Spinal cord (tissue), 10 donors: Measurements from ENCODE around the gene KCNK2. TPM values are rescaled to one million over a fixed set of nuclear protein-coding genes. Genes with fewer than 3 reads are reported as not detected.
A peak's percentile ranks its signal among the peaks of the same experiment; 100 is the strongest.

ENCODE experiments used
- DNase-seq, 6 donors: peaks; one replicate each; pipeline versions ENCODE4 v3.0.0 to v3.0.0-alpha.2; 2013 to 2015; ENCODE audit warnings: low spot score in 6 of 6, low read depth in 4 of 6
- H3K27ac ChIP-seq: one replicate; pipeline ENCODE4 v1.5.1; 2013; ENCODE audit warnings: low read depth, low read length, control low read depth
- H3K27me3 ChIP-seq: one replicate; pipeline ENCODE4 v1.6.1; 2013; ENCODE audit warnings: low read length; ENCODE audit not compliant: control insufficient read depth, insufficient read depth
- H3K36me3 ChIP-seq: one replicate; pipeline ENCODE4 v1.6.1; 2013; ENCODE audit warnings: low read length; ENCODE audit not compliant: control insufficient read depth, insufficient read depth
- H3K4me1 ChIP-seq: one replicate; pipeline ENCODE4 v1.6.1; 2013; ENCODE audit warnings: low read length; ENCODE audit not compliant: control insufficient read depth, insufficient read depth
- H3K4me3 ChIP-seq: one replicate; pipeline ENCODE4 v1.5.1; 2013; ENCODE audit warnings: low read depth, low read length, control low read depth
- H3K9me3 ChIP-seq: one replicate; pipeline ENCODE4 v1.6.1; 2013; ENCODE audit warnings: low read length; ENCODE audit not compliant: control insufficient read depth, insufficient read depth
- WGBS: methylation state at CpG from one replicate; pipeline ENCODE4 v1.1.5; 2013; ENCODE audit warnings: missing lambda C conversion rate; ENCODE audit not compliant: insufficient coverage; 5-methylcytosine and 5-hydroxymethylcytosine counted together
- polyA plus RNA-seq, 2 donors: library from polyadenylated mRNA; unstranded; fragments of 120-200 nt; gene quantifications; one replicate each; pipeline ENCODE4 v1.2.1, GENCODE V29; 2013; ENCODE audit not compliant: insufficient read length in 2 of 2
- total RNA-seq, 2 donors: library from RNA; depleted of rRNA in 1 of 2; stranded (reverse); fragments of 120-200 nt in 1 of 2; fragments of >200 nt in 1 of 2; gene quantifications; one replicate each; pipeline versions ENCODE4 v1.2.3 to v1.2.4, GENCODE V29; 2013 to 2014
- donor health status: healthy.

The KCNK2 gene
- total and polyA plus RNA-seq, 4 donors: 27.1 to 184 (median 51.8) TPM

DNA sequence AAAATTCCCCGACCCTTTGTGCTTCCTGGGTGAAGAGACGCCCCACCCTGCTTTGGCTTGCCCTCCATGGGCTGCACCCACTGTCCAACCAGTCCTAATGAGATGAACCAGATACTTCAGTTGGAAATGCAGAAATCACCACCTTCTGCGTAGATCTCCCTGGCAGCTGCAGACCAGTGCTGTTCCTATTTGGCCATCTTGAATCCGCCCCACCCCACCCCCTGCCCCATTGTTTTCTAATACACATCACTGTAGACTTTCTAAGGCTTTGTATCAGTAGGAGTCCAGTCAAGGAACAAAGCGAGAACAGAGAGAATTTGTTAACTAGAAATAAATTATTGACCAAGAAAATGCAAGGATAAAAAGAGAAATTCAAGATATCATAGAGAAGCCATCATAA lies 178.2 kb downstream of the KCNK2 start:
- Histone ChIP-seq H3K4me3 (no peak overlapping the region), H3K27ac (no peak overlapping the region), H3K4me1 (no peaks in the 10 kb centered on the region), H3K36me3 (no peaks in the 10 kb centered on the region), H3K9me3 (no peaks in the 10 kb centered on the region), H3K27me3 (no peaks in the 10 kb centered on the region)
- DNase-seq: no peak
- WGBS: 92% methylated on average over 2 of the region's 5 CpGs

DNA sequence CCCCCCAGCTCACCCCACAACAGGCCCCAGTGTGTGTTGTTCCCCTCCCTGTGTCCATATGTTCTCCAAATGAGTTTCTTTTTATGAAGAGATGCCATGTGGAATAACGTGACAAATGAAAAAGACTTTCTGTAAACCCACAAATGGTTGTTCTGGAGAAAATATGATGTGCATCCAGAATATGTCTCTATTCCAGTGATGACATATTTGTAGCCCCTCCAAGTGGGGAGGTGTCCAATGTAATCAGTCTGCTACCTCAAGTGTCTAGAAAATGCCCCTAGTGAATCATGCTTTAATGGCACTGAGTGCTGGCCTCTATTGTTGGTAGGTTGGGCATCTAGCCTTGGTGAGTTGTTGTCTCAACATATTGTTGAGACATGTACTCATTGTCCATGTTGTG lies 179.6 kb downstream of the KCNK2 start:
- Histone ChIP-seq H3K9me3 (no peaks in the 10 kb centered on the region), H3K4me1 (no peaks in the 10 kb centered on the region), H3K27ac (no peak overlapping the region), H3K36me3 (no peaks in the 10 kb centered on the region), H3K4me3 (no peak overlapping the region), H3K27me3 (no peaks in the 10 kb centered on the region)
- WGBS: no CpG with 5 or more reads among the region's 1 CpG
- no peak for DNase-seq

DNA sequence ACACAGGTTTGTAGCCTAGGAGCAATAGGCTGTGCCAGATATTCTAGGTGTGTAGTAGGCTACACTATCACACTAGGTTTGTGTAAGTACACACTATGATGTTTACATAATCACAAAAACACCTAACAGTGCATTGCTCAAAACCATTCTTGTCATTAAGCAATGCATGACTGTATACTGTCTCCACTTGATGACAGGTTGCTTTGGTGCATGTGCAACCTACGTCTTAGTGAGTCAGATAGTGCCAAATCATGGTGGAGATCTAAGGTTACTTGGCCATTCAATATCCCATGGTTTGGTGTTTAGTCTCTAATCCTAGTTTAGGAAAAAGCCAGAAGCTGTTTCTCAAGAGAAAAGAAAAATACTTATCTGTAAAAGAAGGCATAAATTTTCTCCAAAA lies 181.1 kb downstream of the KCNK2 start:
- Histone ChIP-seq H3K4me1 (no peaks in the 10 kb centered on the region), H3K36me3 (no peaks in the 10 kb centered on the region), H3K27ac (no peak overlapping the region), H3K4me3 (no peak overlapping the region), H3K9me3 (no peaks in the 10 kb centered on the region), H3K27me3 (no peaks in the 10 kb centered on the region)
- no peak for DNase-seq
- WGBS: 57% methylated on average over 1 of the region's 1 CpG

DNA sequence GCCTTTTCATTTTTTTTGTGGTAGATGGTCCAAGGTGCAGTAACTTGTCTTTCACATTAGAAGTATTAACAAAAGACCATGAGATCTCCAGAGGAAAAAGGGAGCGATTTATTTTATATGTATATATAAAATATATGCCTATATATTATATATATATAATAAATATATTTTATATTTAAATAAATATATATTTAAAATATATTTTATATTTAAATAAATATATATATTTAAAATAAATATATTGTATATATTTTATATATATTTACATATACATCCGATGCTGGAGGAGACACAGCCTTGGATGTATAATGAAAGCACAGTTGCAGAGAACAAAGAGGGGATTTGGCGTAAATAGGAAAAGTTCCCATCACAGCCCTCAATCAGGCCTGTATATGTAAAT lies 182.1 kb downstream of the KCNK2 start:
- H3K27ac ChIP-seq: no peak overlapping the region
- DNase-seq: no peak
- no peak overlapping the region for H3K4me3 ChIP-seq
- no peaks in the 10 kb centered on the region for H3K36me3 ChIP-seq
- H3K9me3 ChIP-seq: no peaks in the 10 kb centered on the region
- no peaks in the 10 kb centered on the region for H3K4me1 ChIP-seq
- no peaks in the 10 kb centered on the region for H3K27me3 ChIP-seq
- WGBS: no CpG with 5 or more reads among the region's 3 CpGs

DNA sequence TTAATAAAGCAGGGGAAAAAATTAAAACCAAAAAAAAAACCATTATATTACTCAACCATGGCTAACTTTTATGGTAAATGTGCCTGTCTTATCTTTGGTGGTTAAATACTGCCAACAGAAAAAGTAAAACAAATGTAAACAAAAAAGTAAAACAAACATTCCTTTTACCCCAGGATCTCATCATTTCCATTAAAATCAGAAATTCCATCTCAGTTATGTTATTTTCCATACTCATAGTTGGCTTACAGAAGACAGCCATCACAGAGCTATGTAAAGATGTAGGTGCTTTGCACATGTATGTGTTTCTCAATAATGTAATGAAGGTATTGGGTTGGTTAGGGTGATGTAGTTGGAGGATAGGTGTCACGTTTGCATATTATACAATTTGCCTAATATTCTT lies 185.0 kb downstream of the KCNK2 start:
- Histone ChIP-seq H3K9me3 (no peaks in the 10 kb centered on the region), H3K27me3 (no peaks in the 10 kb centered on the region), H3K4me1 (no peaks in the 10 kb centered on the region), H3K36me3 (no peaks in the 10 kb centered on the region), H3K4me3 (no peak overlapping the region), H3K27ac (no peak overlapping the region)
- no CpG with 5 or more reads among the region's 1 CpG for WGBS
- DNase-seq: no peak

DNA sequence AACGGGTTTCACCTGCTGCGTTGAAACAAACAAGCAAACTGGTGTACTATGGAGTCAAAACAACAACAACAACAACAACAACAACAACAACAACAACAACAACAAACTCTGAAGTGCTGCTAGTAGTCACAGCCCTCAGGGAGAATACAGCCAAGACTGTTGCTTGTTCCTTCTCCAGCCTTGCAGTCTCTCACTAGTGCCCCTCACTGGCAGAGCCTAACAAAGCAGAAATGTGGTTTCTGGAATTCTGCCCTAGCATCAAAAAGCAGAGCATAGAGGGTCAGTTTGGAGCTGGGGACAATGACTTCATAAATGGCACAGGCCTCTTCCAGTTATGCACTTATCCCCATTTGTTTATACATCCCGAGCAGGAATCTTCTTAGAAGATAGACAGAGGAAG lies 187.4 kb downstream of the KCNK2 start:
- no peak for DNase-seq
- H3K36me3 ChIP-seq: no peaks in the 10 kb centered on the region
- WGBS: 64% methylated on average over 2 of the region's 3 CpGs
- no peaks in the 10 kb centered on the region for H3K4me1 ChIP-seq
- no peaks in the 10 kb centered on the region for H3K27me3 ChIP-seq
- H3K27ac ChIP-seq: no peak overlapping the region
- no peak overlapping the region for H3K4me3 ChIP-seq
- no peaks in the 10 kb centered on the region for H3K9me3 ChIP-seq

DNA sequence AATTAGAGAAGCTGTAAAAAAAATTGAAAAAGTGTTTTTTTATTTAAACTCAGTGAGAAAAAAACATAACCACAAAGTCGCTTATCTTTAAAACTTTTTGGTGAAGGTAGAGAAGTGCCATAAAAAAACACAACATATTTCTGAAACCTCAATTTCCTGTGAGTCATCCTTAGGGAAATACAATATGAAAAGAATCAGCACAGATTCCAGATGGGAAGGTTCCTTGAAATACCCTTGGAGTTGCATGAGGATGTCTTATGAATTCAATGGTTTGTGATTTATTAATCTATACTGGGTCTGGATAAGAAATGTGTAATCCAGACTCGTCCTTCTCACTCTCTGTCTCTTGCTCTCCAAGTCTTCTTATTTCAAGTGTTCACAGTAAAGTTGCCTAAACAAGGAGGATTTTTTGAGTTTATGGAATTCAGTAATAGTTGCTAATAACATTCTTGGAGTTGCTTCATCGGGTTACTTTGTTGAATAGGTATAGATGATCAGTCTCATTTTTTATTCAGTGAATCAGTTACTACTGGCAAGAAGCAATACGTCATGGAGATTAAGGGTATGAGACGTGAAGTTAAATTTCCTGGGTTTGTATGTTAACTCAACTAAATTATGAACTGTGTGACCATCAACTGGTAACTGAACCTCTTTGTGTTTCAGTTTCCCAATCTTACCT lies 191.4 kb downstream of the KCNK2 start:
- no CpG with 5 or more reads among the region's 5 CpGs for WGBS
- Histone ChIP-seq H3K27me3 (no peaks in the 10 kb centered on the region), H3K27ac (no peak overlapping the region), H3K36me3 (no peaks in the 10 kb centered on the region), H3K4me3 (no peak overlapping the region), H3K4me1 (no peaks in the 10 kb centered on the region), H3K9me3 (no peaks in the 10 kb centered on the region)
- DNase-seq: no peak

DNA sequence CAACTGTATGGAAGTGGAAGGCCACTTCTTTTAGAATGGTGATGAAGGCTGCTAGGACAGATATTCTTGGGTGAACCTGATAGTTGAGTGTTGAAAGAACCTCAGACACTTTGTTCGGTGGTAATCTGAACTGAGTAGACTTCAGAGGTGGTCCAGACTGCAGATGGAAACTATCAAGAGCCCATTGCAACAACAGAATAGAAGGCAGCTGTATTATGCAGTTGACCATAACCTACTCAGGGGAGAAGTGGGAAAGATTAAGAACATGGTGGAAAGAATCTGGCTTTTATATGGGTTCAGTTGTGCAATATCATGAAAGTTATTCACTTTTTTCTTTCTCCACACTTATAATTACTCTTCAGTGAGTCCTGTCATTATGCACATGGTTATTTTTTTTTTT lies 194.0 kb downstream of the KCNK2 start:
- DNase-seq: no peak
- H3K27ac ChIP-seq: no peak overlapping the region
- H3K36me3 ChIP-seq: no peaks in the 10 kb centered on the region
- H3K9me3 ChIP-seq: no peaks in the 10 kb centered on the region
- no peaks in the 10 kb centered on the region for H3K4me1 ChIP-seq
- H3K27me3 ChIP-seq: no peaks in the 10 kb centered on the region
- WGBS: 100% methylated on average over 1 of the region's 1 CpG
- no peak overlapping the region for H3K4me3 ChIP-seq

DNA sequence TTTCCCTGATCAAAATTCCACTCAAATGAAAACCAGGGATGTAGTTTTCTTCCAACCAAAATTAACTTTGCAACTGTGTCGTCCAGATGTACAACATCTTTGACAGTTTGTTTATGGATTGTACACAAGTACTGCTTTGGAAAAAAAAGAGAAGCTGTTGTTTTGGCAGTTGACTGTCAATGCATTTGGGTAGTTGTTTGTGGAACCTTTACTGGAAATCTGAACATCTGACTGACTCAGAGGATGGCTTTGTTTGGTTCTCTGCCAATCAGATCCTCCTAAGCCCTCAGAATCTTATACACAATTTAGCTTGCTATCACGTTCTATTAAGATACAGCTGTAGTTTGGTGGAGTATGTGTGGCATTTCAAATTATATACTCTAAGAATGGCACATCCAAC lies 195.0 kb downstream of the KCNK2 start:
- no peaks in the 10 kb centered on the region for H3K27me3 ChIP-seq
- H3K27ac ChIP-seq: no peak overlapping the region
- H3K4me1 ChIP-seq: no peaks in the 10 kb centered on the region
- H3K36me3 ChIP-seq: no peaks in the 10 kb centered on the region
- no CpG with 5 or more reads among the region's 2 CpGs for WGBS
- peak in 1 of 6 donors; percentile 4 for DNase-seq
- no peaks in the 10 kb centered on the region for H3K9me3 ChIP-seq
- no peak overlapping the region for H3K4me3 ChIP-seq

DNA sequence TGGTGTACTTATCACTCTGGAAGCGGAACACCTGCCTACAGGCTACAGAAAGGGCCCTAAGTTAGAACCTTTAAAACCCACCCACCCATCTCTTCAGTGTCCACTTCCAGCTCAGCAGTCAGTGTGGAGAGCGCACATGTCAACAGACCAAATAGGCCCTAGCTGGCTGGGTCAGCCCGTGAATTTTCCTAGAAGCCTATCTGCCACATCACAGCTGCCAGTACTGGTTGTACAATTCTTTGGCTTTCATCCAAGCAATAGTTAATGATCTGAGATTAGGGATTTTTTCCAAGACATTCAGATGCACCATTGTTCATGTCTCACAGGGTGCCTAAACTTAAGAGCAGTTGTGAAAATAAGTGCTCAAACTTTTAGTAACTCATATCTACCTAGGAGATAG lies 197.1 kb downstream of the KCNK2 start:
- no peak for DNase-seq
- Histone ChIP-seq H3K4me3 (no peak overlapping the region), H3K27me3 (no peaks in the 10 kb centered on the region), H3K4me1 (no peaks in the 10 kb centered on the region), H3K36me3 (no peaks in the 10 kb centered on the region), H3K27ac (no peak overlapping the region), H3K9me3 (no peaks in the 10 kb centered on the region)
- WGBS: 95% methylated on average over 2 of the region's 3 CpGs
